ENCODE measurements around the gene IGFBP7. TPM values are rescaled to one million over a fixed set of nuclear protein-coding genes. Genes with fewer than 3 reads are reported as not detected.

The IGFBP7 gene
- polyA plus RNA-seq, 2 of the 4 experiments (the other 2 are of a cell fraction) = 133 to 227 TPM

DNA sequence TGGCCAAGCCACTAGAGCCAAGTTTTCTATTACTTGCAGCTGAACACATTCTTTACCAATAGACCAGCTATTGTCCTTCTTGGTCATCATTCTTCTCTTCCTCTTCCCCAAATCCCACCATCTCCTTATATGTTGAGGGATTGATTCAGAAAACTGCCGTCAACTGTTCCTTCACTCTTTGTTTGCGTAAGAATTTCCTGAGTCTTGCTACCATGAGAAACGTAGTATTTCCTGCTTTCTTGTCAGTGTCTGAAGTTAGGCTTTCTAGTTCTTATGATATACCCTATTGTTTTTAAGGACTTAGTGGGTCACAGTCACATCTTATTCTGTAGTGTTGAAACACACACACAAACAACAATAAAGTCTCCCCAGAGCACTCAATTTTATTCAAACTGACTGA, 20.1 kb downstream of the IGFBP7 start:
- 81% methylated on average over 3 of the region's 3 CpGs for WGBS (ENCODE audit: missing lambda C conversion rate)
- Histone ChIP-seq H3K27ac (peak overlapping the region in 1 of 2 experiments; percentile 58; a peak in 3 of 6 replicates), H3K4me1 (peaks cover 45% of the 10 kb centered on the region), H3K9me3 (no peaks in the 10 kb centered on the region), H3K4me3 (no peak overlapping the region), H3K4me2 (no peak overlapping the region)
- FAIRE-seq = no peak
- POLR2A ChIA-PET = no interaction called here
- no peak for ATAC-seq
- CTCF ChIA-PET = no interaction called here
- DNase-seq (ENCODE audit: low read depth in 1 of 2, low spot score in 1 of 2) = no peak
- TF ChIP-seq MAFK (IDR thresholded peaks at IDR 0.05; ENCODE audit: partially characterized antibody) (no peak), RCOR1 (IDR thresholded peaks at IDR 0.05; ENCODE audit: low read depth, low read length) (no peak), CHD2 (IDR thresholded peaks at IDR 0.05; ENCODE audit: low read length, partially characterized antibody) (no peak), RFX5 (IDR thresholded peaks at IDR 0.05) (no peak), GATA3 (IDR thresholded peaks at IDR 0.05; ENCODE audit: borderline replicate concordance) (no peak), MYC (IDR thresholded peaks at IDR 0.05; ENCODE audit: borderline replicate concordance, low read length) (no peak), HEYL (CRISPR knock-in tag; IDR thresholded peaks at IDR 0.05) (no peak), EHMT2 (IDR thresholded peaks at IDR 0.05; ENCODE audit: low read depth) (no peak), KDM1A (IDR thresholded peaks at IDR 0.05; ENCODE audit: low read depth) (no peak), PHF8 (IDR thresholded peaks at IDR 0.05; ENCODE audit: borderline replicate concordance, low read depth) (no peak), KDM5A (IDR thresholded peaks at IDR 0.05) (no peak), CBX2 (IDR thresholded peaks at IDR 0.05; ENCODE audit: borderline replicate concordance, low read depth) (no peak), ESRRA (IDR thresholded peaks at IDR 0.05; ENCODE audit: borderline replicate concordance, low read length) (no peak), ZNF302 (CRISPR knock-in tag; IDR thresholded peaks at IDR 0.05) (no peak), NR3C1 (IDR thresholded peaks at IDR 0.05) (no peak), RARB (CRISPR knock-in tag; IDR thresholded peaks at IDR 0.05) (no peak), POLR2AphosphoS2 (conservative IDR thresholded peaks at IDR 0.05; ENCODE audit: low read length) (no peak), MAZ (IDR thresholded peaks at IDR 0.05; ENCODE audit: borderline replicate concordance, low read depth, low read length) (no peak)
- TF ChIP-seq, protein P1, sequence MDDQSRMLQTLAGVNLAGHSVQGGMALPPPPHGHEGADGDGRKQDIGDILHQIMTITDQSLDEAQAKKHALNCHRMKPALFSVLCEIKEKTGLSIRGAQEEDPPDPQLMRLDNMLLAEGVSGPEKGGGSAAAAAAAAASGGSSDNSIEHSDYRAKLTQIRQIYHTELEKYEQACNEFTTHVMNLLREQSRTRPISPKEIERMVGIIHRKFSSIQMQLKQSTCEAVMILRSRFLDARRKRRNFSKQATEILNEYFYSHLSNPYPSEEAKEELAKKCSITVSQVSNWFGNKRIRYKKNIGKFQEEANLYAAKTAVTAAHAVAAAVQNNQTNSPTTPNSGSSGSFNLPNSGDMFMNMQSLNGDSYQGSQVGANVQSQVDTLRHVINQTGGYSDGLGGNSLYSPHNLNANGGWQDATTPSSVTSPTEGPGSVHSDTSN (IDR thresholded peaks at IDR 0.05) = no peak
- TF ChIP-seq, protein P2, sequence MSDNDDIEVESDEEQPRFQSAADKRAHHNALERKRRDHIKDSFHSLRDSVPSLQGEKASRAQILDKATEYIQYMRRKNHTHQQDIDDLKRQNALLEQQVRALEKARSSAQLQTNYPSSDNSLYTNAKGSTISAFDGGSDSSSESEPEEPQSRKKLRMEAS (IDR thresholded peaks at IDR 0.05) = no peak

DNA sequence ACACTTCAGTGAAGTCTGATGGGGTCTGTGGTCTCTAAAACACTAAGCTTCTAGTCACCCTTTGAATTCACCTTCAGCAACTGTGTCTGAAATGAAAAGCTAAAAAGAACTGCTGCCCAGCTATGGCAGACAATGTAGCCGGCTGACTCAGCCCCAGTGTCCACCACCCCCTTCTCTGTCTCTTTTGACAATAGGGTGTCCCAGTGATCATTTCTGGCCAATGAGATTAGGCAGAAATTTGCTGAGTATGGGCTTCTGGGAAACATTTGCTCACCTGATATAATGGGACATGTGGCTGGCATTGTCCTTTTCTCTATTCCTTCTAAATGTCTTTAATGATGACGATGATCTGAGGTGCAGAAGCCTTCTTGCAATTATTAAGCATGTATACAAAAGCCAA, 20.6 kb downstream of the IGFBP7 start:
- DNase-seq (ENCODE audit: low read depth in 1 of 2, low spot score in 1 of 2) (no peak), ATAC-seq (no peak), FAIRE-seq (no peak)
- no peaks in the 10 kb centered on the region for H3K9me3 ChIP-seq
- peak overlapping the region in 1 of 2 experiments; percentile 58; a peak in 3 of 6 replicates for H3K27ac ChIP-seq
- H3K4me2 ChIP-seq = no peak overlapping the region
- ChIA-PET CTCF (no interaction called here), POLR2A (interaction anchor here (0.7 kb wide), 1 partner anchor 11 kb away, joined by 3 read pairs; no protein-coding TSS in a partner anchor)
- TF ChIP-seq, protein P3, sequence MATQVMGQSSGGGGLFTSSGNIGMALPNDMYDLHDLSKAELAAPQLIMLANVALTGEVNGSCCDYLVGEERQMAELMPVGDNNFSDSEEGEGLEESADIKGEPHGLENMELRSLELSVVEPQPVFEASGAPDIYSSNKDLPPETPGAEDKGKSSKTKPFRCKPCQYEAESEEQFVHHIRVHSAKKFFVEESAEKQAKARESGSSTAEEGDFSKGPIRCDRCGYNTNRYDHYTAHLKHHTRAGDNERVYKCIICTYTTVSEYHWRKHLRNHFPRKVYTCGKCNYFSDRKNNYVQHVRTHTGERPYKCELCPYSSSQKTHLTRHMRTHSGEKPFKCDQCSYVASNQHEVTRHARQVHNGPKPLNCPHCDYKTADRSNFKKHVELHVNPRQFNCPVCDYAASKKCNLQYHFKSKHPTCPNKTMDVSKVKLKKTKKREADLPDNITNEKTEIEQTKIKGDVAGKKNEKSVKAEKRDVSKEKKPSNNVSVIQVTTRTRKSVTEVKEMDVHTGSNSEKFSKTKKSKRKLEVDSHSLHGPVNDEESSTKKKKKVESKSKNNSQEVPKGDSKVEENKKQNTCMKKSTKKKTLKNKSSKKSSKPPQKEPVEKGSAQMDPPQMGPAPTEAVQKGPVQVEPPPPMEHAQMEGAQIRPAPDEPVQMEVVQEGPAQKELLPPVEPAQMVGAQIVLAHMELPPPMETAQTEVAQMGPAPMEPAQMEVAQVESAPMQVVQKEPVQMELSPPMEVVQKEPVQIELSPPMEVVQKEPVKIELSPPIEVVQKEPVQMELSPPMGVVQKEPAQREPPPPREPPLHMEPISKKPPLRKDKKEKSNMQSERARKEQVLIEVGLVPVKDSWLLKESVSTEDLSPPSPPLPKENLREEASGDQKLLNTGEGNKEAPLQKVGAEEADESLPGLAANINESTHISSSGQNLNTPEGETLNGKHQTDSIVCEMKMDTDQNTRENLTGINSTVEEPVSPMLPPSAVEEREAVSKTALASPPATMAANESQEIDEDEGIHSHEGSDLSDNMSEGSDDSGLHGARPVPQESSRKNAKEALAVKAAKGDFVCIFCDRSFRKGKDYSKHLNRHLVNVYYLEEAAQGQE (IDR thresholded peaks at IDR 0.05) = no peak
- TF ChIP-seq HEYL (CRISPR knock-in tag; IDR thresholded peaks at IDR 0.05) (no peak), MAFK (IDR thresholded peaks at IDR 0.05; ENCODE audit: partially characterized antibody) (peak; percentile 86)
- WGBS (ENCODE audit: missing lambda C conversion rate) = 73% methylated on average over 2 of the region's 2 CpGs
- H3K4me3 ChIP-seq = no peak overlapping the region
- peaks cover 40% of the 10 kb centered on the region for H3K4me1 ChIP-seq
